Left forelimb (tissue), 1 donor: Measurements from ENCODE around the gene MARK4.

Source experiments
- DNase-seq: peaks from one replicate; pipeline ENCODE4 v3.0.0-alpha.2; 2018; ENCODE audit warnings: low spot score

Gene MARK4

GRCh38 chr19:45340232-45340898 lies 89.3 kb downstream of the MARK4 start, which contains the start of gene KLC3:
Gene KLC3 (plus strand): TSS chr19:45340750. CDS start chr19:45345542, 4,792 bp downstream.
- DNase-seq = no peak

- DNase-seq = no peak
These were observed 89.9 kb downstream of the MARK4 start for GRCh38 chr19:45340899-45341453.

GRCh38 chr19:45342911-45343310 lies 91.8 kb downstream of the MARK4 start:
- DNase-seq = no peak

DNA sequence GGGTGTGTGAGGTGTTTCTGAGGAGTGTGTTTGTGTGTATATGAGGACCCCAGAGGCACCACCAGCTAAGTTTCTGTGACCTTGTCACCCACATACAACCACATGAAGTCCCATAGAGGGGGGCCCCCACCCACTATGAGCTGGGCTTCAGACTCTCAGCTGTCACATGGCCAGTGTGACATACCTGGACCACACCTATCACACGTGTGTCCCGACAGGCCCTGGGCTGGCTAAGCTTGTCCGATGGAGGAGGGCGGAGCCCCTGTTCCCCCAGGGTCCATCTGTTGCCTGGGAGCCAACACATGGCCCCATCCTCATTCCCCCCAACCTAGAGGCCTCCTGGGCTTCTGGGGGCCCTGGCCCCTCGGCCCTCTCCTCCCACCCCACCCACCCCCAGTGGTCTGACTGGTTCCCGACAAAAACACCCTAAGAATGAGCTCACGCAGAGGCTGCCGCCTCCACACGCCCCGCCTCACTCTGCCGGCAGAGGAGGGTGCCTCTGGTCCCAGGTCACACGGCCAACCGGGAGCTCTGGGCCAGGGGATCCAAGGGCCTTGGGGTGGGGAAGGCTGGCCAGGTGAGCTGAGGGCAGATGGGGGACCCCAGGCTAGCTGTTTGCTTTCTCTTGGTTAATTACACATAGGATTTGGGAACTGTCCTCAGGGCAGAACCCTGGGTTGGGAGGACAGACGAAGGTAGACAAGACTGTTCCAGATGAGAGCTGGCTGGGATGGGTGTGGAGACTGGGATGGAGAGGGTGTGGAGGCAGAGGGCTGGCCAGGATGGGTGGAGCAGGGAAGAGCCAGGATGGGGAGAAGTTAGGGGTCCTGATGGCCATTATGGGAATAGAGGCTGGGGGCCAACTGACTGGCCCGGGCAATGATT lies 93.8 kb downstream of the MARK4 start:
- no peak for DNase-seq

DNA sequence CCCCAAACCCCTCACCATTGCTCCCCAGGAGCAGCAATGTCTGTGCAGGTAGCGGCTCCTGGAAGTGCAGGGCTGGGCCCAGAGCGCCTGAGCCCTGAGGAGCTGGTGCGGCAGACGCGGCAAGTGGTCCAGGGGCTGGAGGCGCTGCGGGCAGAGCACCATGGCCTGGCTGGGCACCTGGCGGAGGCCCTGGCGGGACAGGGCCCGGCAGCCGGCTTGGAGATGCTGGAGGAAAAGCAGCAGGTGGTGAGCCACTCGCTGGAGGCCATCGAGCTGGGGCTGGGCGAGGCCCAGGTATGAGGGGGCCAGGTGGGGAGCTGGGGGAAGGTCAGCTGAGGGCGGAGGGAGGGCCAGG lies 94.4 kb downstream of the MARK4 start:
- no peak for DNase-seq

GRCh38 chr19:45346449-45346848 lies 95.4 kb downstream of the MARK4 start:
- no peak for DNase-seq

DNA sequence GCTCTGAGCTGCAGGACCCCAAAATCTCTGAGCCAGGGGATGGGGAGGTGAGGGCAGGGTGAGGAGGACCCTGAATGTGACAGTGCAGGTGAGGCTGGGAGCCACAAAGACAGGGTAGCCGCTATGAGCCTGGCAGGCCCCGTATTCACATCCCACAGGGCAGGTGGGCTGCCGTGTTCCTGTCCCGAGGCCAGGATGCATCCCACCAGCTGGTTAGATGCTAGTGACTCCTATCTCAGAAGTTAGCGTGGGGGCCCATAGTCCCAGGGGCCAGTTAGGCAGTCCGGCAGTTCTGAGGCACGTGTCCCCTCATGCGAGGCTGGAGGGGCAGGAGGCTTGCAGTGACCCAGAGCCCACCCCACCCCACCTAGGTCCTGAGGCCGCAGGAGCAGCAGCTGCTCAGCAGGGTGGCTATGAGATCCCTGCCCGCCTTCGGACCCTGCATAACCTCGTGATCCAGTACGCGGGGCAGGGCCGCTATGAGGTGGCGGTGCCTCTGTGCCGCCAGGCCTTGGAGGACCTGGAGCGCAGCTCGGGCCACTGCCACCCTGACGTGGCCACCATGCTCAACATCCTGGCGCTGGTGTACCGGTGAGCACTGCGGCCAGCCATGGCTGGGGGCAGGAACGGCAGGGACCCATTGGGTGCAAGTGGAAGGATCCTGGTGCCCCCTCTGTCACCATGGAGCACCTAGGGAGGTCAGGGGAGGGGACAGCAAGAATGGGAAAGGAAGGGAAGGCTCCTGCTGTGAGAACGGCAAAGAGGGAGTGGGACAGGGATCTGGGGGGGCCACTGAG lies 96.7 kb downstream of the MARK4 start:
- no peak for DNase-seq

- no peak for DNase-seq
These were observed 97.5 kb downstream of the MARK4 start for GRCh38 chr19:45348367-45349125.

DNA sequence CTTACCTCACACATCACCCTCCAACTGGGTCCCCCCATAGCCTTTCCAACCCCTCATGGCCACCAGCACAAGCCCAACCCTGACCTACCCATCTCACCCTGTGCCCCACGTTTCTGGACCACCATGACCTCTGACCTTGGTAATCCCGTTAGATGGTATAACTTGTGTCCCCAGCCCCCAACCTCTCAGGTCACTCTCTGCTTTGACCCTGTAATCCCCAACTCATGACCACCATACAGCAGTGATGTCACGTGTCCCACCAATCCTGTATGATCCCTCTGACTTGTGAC lies 98.0 kb downstream of the MARK4 start:
- DNase-seq = no peak

DNA sequence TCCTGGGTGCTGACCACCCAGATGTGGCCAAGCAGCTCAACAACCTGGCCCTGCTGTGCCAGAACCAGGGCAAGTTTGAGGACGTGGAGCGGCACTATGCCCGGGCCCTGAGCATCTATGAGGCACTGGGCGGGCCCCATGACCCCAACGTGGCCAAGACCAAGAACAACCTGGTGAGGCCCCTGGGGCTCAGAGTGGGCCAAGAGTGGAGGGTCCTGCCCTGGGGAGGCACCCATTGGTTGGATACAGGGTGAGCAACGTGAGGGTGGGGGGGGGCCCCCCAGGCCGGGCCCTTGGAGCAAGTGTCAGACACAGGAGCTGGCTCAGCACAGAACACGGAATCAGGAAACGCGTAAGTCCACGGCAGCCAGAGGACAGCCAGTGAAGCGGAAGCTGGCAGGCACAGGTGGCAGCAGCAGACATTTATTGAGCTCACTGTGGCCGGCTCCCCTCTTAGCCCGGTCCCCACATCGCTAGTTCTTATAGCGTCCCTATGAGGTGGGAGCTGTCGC lies 98.4 kb downstream of the MARK4 start:
- DNase-seq = no peak

- DNase-seq = no peak
These were observed 99.5 kb downstream of the MARK4 start for GRCh38 chr19:45350477-45351058.

DNA sequence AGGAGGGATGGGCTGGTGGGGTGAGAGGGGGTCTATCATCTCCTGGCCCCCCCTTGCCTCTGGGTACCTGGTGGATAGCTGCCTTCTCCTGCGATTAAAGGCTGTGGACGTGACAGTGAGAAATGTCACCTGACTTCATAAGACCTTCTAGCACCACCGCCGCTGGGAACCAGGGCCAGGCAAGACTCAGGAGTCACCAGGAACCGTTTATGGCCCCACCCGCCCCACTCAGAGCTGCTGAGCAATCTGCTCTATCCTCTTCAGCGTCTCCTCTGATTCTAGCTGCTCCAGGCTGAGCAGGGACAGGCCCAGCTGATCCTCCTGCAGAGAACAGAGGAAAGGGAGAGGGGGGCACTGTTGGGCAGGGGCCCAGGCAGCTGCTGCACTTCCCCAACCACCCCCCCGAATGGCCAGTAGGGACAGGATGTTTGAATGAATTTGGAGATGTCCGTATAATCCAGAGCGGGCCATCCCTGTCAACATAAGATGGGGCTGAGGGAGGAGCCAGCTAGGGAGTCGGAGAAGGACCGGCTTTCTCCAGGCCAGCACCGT lies 100.4 kb downstream of the MARK4 start:
- no peak for DNase-seq

DNA sequence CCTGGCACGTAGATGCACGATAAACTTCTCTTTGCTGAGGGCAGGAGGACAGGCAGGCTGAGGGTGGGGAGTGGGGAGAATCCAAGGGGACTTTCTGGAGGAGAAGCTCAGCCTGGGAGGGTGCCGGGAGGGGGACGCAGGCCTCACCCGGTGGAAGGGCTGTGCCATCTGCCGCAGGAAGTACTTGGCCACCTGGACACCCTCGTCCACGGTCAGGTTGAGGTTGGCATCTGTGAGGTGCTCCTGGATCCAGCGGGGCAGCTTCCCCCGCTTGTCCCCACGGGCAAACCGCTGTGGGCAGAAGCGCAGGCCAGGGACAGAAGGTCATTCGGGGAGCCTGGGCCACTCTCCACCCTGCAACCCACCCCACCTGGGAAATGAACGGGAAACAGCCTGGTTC lies 101.0 kb downstream of the MARK4 start:
- no peak for DNase-seq

DNA sequence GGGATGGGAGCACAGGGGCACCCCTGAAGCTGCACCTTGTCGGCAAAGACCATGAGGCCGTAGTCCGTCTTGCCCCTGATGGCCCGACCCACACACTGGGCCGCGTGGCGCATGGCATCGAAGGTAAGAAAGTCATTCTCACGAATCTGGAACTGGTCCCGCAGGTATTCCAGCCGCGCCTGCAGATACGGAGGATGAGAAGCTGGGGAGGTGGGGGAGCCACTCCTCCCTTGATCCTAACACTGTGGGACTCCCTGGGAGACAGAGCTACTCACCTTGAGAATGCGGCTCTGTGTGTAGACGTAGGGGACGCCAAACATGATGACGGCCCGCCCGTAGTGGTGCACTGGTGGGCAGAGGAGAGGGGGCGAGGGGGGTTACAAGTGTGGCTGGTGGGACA lies 101.4 kb downstream of the MARK4 start:
- no peak for DNase-seq

- no peak for DNase-seq
These were observed 102.1 kb downstream of the MARK4 start for GRCh38 chr19:45352914-45353796.

GRCh38 chr19:45354241-45354842 lies 103.3 kb downstream of the MARK4 start:
- no peak for DNase-seq
